SK-N-SH (cell line): Measurements from ENCODE around the gene NEGR1.

ENCODE experiments used
- CTCF ChIP-seq: fragments of 200-600 bp; sonication (generic); IDR thresholded peaks from 2 replicates; pipeline ENCODE4 v1.6.1; 2017; ENCODE audit warnings: antibody characterized with exemption, mild to moderate bottlenecking, moderate library complexity
- MAX ChIP-seq: IDR thresholded peaks from 2 replicates; pipeline ENCODE4 v1.4.0; 2012; ENCODE audit warnings: low read depth

DNA sequence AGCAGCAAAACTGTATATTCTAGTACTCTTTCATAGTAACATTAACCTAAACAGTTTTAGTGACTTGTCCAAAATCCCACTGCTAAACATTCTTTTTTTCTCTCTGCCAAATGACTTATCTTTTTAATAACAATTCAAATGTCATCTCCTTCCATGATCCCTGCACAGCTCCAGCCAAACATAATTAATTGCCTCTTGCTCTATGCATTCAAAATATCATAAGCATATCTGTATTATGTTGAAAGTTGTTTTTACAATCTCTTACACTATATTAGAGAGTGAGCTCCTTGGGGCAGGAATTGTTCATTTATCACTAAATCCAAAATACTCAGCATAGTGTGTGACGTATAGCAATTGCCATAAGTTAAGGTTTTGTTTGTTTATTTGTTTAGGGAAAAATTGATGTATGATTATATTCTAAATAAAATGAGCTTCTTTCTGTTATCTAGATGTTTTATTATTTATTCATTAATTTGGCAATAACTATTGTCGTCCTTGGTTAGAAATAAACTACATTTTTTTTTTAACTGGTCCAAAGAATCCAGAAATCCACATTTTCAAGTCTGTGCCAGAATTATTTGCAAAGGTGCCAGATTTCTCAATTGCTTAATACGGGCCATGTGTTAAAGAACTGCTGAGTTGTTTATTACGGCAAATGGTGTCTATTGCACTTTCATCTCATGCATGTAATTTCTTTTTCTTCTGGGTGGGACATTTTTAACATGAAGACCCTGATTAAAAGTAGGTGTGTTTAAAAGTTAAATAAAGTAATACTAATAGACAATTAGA lies 624.3 kb downstream of the NEGR1 start:
- TF ChIP-seq MAX, result no peak
- TF ChIP-seq CTCF, result no peak
